Measurements from ENCODE around the gene IL34.

The IL34 gene

DNA sequence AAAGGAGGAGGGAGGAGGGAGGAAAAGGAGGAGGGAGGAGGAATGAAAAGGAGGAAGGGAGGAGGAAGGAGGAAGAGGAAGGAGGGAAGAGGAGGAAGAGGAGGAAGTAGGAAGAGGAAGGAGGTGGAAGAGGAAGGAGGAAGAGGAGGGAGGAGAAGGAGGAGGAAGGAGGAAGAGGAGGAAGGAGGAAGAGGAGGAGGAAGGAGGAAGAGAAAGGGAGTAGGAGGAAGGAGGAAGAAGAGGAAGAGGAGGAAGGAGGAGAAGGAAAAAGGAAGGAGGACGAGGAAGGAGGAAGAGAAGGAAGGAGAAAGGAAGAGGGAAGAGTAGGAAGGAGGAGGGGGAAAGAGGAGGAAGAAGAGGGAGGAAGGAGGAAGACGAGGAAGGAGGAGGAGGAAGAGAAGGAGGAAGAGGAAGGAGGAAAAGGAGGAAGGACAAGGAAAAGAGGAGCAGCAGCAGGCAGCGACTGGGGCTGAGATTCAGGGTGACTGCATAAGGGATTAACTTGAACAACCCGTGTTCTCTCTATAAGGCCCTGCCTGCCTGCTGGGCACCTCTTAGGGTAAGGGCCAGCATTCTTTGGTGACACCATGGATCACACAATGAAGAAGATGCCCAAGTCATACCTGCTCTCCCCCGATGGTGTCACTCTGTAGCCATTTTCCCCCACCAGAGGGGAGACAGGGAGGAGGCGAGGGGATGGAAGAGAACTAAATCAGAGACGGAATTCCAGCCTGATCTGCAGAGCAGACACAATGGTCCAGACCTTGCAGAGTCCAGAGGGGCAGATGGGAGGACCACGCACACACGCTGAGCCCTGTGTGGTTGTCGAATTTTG is 1.4 kb upstream of the IL34 start:
- no peak for TF ChIP-seq CTCF (IDR thresholded peaks at IDR 0.05; ENCODE audit: borderline replicate concordance, control extremely low read depth, extremely low read depth, insufficient read depth, missing control alignments)
- DNase-seq (ENCODE audit: low spot score) = peak; percentile 18
- in situ Hi-C loops (cut with MboI; ENCODE audit: low sequenced_read_pairs, unreplicated experiment) = loop anchor here (25.0 kb wide), 1 partner anchor 283 kb away; no protein-coding TSS in a partner anchor

GRCh38 chr16:70647441-70648359 is 1.3 kb downstream of the IL34 start:
- TF ChIP-seq CTCF (IDR thresholded peaks at IDR 0.05; ENCODE audit: borderline replicate concordance, control extremely low read depth, extremely low read depth, insufficient read depth, missing control alignments) = no peak
- no peak for DNase-seq (ENCODE audit: low spot score)
- in situ Hi-C loops (cut with MboI; ENCODE audit: low sequenced_read_pairs, unreplicated experiment) = loop anchor here (25.0 kb wide), 1 partner anchor 285 kb away; no protein-coding TSS in a partner anchor

DNA sequence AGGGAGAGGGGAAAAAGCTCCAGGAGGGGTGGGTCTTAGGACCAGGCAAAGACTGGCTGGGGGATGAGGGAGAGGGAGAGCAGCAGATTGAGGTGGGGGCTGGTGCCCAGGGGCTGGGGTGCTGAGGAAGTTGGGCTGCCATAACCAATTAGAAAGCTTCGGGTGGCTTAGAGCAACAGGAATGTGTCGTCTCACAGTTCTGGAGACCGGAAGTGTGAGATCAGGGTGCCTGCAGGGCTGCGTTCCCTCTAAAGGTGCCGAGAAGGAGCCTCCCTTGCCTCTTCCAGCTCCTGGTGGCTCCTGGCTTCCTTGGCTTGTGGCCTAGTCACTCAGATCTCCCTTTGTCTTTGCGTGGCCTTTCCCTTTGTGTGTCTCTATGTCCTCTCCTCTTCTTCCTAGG is 2.2 kb downstream of the IL34 start:
- no peak for DNase-seq (ENCODE audit: low spot score)
- in situ Hi-C loops (cut with MboI; ENCODE audit: low sequenced_read_pairs, unreplicated experiment) = loop anchor here (25.0 kb wide), 1 partner anchor 286 kb away; no protein-coding TSS in a partner anchor
- TF ChIP-seq CTCF (IDR thresholded peaks at IDR 0.05; ENCODE audit: borderline replicate concordance, control extremely low read depth, extremely low read depth, insufficient read depth, missing control alignments) = no peak

GRCh38 chr16:70649300-70649699 is 2.9 kb downstream of the IL34 start:
- in situ Hi-C loops (cut with MboI; ENCODE audit: low sequenced_read_pairs, unreplicated experiment) = loop anchor here (25.0 kb wide), 1 partner anchor 287 kb away; no protein-coding TSS in a partner anchor

GRCh38 chr16:70650216-70650615 is 3.9 kb downstream of the IL34 start:
- no peak for TF ChIP-seq CTCF (IDR thresholded peaks at IDR 0.05; ENCODE audit: borderline replicate concordance, control extremely low read depth, extremely low read depth, insufficient read depth, missing control alignments)
- in situ Hi-C loops (cut with MboI; ENCODE audit: low sequenced_read_pairs, unreplicated experiment) = no loop called here
- no peak for DNase-seq (ENCODE audit: low spot score)

More at GRCh38 chr16:70649300-70649699, 2.9 kb downstream of the IL34 start:
- no peak for DNase-seq (ENCODE audit: low spot score)
- no peak for TF ChIP-seq CTCF (IDR thresholded peaks at IDR 0.05; ENCODE audit: borderline replicate concordance, control extremely low read depth, extremely low read depth, insufficient read depth, missing control alignments)

- TF ChIP-seq CTCF (IDR thresholded peaks at IDR 0.05; ENCODE audit: borderline replicate concordance, control extremely low read depth, extremely low read depth, insufficient read depth, missing control alignments) = no peak
- DNase-seq (ENCODE audit: low spot score) = no peak
- in situ Hi-C loops (cut with MboI; ENCODE audit: low sequenced_read_pairs, unreplicated experiment) = no loop called here
These were observed 5.2 kb downstream of the IL34 start for GRCh38 chr16:70651524-70651923.

All from GM13976 (cell line).